ENCODE results near the gene CGRRF1. TPM values are rescaled to one million over a fixed set of nuclear protein-coding genes. Genes with fewer than 3 reads are reported as not detected.

The CGRRF1 gene
- total RNA-seq, 1 donor from 2014 or later, result 13.2 TPM

GRCh38 chr14:54537651-54538050, 27.9 kb downstream of the CGRRF1 start:
- intact Hi-C loops (cut with micrococcal nuclease), result no loop called here

- intact Hi-C loops (cut with micrococcal nuclease), result no loop called here
Observed at GRCh38 chr14:54538055-54538454, 28.3 kb downstream of the CGRRF1 start.

GRCh38 chr14:54547583-54547982, 37.9 kb downstream of the CGRRF1 start:
- intact Hi-C loops (cut with micrococcal nuclease), result no loop called here

GRCh38 chr14:54548491-54548890, 38.8 kb downstream of the CGRRF1 start:
- intact Hi-C loops (cut with micrococcal nuclease), result no loop called here

- intact Hi-C loops (cut with micrococcal nuclease), result no loop called here
Observed at GRCh38 chr14:54549862-54550261, 40.2 kb downstream of the CGRRF1 start.

GRCh38 chr14:54550514-54550913, 40.8 kb downstream of the CGRRF1 start:
- intact Hi-C loops (cut with micrococcal nuclease), result no loop called here

GRCh38 chr14:54554401-54554800, 44.7 kb downstream of the CGRRF1 start:
- intact Hi-C loops (cut with micrococcal nuclease), result no loop called here

- intact Hi-C loops (cut with micrococcal nuclease), result no loop called here
Observed at GRCh38 chr14:54555651-54556050, 45.9 kb downstream of the CGRRF1 start.

GRCh38 chr14:54556535-54556934, 46.8 kb downstream of the CGRRF1 start:
- intact Hi-C loops (cut with micrococcal nuclease), result no loop called here

GRCh38 chr14:54562334-54562733, 52.6 kb downstream of the CGRRF1 start:
- intact Hi-C loops (cut with micrococcal nuclease), result loop anchor here (5.0 to 10.0 kb wide), 3 partner anchors 420 to 1562 kb away; partner anchors contain the start of gene MAPK1IP1L

- intact Hi-C loops (cut with micrococcal nuclease), result loop anchor here (1.0 to 10.0 kb wide), 13 partner anchors 55 to 1561 kb away; partner anchors contain the start of genes CGRRF1, GMFB, MAPK1IP1L and SOCS4
Observed at GRCh38 chr14:54564071-54564867, 54.6 kb downstream of the CGRRF1 start.

- intact Hi-C loops (cut with micrococcal nuclease), result loop anchor here (1.0 to 10.0 kb wide), 14 partner anchors 56 to 1560 kb away; partner anchors contain the start of genes ATG14, CGRRF1, GMFB and MAPK1IP1L
Observed at GRCh38 chr14:54564868-54565784, 55.4 kb downstream of the CGRRF1 start.

GRCh38 chr14:54565785-54566409, 56.2 kb downstream of the CGRRF1 start:
- intact Hi-C loops (cut with micrococcal nuclease), result loop anchor here (1.0 to 10.0 kb wide), 8 partner anchors 125 to 1559 kb away; partner anchors contain the start of genes ATG14, CNIH1, MAPK1IP1L and SOCS4

- intact Hi-C loops (cut with micrococcal nuclease), result loop anchor here (1.0 to 10.0 kb wide), 8 partner anchors 77 to 1558 kb away; partner anchors contain the start of genes ATG14, CNIH1 and MAPK1IP1L
Observed at GRCh38 chr14:54566410-54567223, 56.9 kb downstream of the CGRRF1 start, which contains the start of gene SAMD4A. TSS of gene SAMD4A (plus strand) at chr14:54567128. CDS start at chr14:54567917, 789 bp downstream.

GRCh38 chr14:54567224-54567638, 57.5 kb downstream of the CGRRF1 start:
- intact Hi-C loops (cut with micrococcal nuclease), result loop anchor here (1.0 to 10.0 kb wide), 5 partner anchors 78 to 1558 kb away; partner anchors contain the start of genes ATG14 and MAPK1IP1L

GRCh38 chr14:54567639-54568561, 58.2 kb downstream of the CGRRF1 start:
- intact Hi-C loops (cut with micrococcal nuclease), result loop anchor here (1.0 to 10.0 kb wide), 5 partner anchors 79 to 1557 kb away; partner anchors contain the start of genes ATG14 and MAPK1IP1L

GRCh38 chr14:54568821-54569595, 59.3 kb downstream of the CGRRF1 start:
- intact Hi-C loops (cut with micrococcal nuclease), result loop anchor here (5.0 to 10.0 kb wide), 3 partner anchors 486 to 1556 kb away; partner anchors contain the start of genes ATG14 and MAPK1IP1L

GRCh38 chr14:54570047-54570446, 60.3 kb downstream of the CGRRF1 start:
- intact Hi-C loops (cut with micrococcal nuclease), result no loop called here

Measured in T-helper 1 cell treated with Interleukin-12 subunit alpha and Interleukin-12 subunit beta and Interleukin-4 antibody, amounts not matched to agents 30 ng/mL and 1 ng/mL, for 36 hours (primary cell).